HK-2 (cell line): Measurements from ENCODE around the gene UBE2B.
"Not testable (repeated sequence)": the region's sequence is repeated elsewhere in the genome, so short reads cannot be mapped to it uniquely, and the experiment has no call there.

Source experiments
- DNase-seq: peaks from one replicate; pipeline ENCODE4 v3.0.0-alpha.2; 2018; ENCODE audit not compliant: unreplicated experiment

UBE2B gene

DNA sequence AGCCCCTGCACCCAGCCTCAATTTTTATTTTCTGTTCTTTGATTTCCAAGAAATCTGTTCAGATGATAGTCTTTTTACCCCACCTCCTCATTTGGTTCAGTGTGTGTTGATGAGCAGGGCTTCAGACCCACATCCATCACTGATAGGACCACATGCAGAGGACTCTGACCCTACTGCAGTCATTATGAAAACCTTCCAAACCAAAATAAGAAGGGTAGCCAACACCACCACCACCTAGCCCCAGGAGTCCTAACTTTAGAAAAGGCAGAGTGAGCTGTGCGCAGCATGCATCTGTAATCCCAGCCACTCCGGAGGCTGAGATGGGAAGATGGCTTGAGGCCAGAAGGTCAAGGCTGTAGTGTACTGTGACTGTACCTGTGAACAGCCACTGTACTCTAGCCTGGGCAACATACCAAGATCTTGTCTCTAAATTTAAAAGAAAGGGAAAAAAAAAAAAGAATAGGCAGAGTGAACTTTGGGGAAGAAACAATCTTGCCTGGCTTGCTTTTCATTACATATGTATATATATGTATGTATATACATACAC, 27.3 kb downstream of the UBE2B start:
- DNase-seq, result no peak

- DNase-seq, result no peak
Measured at GRCh38 chr5:134403951-134404350, 32.6 kb downstream of the UBE2B start.

GRCh38 chr5:134406390-134406789, 35.0 kb downstream of the UBE2B start:
- DNase-seq, result no peak

DNA sequence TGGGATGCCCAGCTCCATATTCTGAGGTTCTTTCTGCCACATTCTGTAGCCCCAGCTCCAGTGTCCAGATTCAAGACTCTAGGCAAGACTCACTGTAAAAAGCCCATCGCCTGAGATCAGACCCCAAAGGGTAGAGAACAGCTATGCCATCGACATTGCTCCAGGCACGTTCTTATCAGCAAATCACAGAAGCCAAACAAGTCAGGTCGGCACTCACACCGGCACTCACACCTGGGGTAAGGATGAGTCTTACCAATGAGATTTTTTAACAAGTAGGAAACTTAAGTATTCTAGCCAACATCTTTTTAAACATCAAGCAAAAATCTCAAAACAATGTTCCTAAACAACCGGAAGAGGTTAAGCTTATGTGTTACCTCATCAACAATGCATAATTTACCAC, 38.0 kb downstream of the UBE2B start:
- no peak for DNase-seq

GRCh38 chr5:134410822-134411221, 39.5 kb downstream of the UBE2B start:
- DNase-seq, result no peak

GRCh38 chr5:134411228-134411545, 39.8 kb downstream of the UBE2B start:
- DNase-seq, result no peak

- peak; percentile 86 for DNase-seq
Measured at GRCh38 chr5:134411546-134412266, 40.3 kb downstream of the UBE2B start, which contains the start of gene CDKN2AIPNL. Gene CDKN2AIPNL, minus strand, starts transcription at chr5:134411881. Its CDS starts 27 bp downstream, at chr5:134411854.

- no peak for DNase-seq
Measured at GRCh38 chr5:134413046-134413445, 41.7 kb downstream of the UBE2B start.

DNA sequence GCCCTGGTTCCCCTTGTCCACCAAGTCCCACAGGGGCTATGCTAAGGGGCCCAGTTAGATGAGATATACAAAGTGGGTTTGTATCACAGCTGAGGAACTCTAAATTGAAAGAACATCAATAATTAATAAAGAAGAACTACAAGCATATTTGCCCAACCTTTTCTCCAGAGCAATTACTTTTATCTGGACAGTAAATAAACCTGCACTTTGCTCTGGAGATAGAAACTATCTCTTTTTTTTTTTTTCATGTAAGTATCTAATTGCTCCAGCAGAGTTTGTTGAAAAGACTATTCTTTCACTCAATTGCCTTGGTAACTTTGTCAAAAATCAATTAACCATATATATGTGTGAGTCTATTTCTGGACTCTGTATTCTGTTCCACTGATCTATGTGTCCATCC, 46.3 kb downstream of the UBE2B start:
- DNase-seq, result no peak

DNA sequence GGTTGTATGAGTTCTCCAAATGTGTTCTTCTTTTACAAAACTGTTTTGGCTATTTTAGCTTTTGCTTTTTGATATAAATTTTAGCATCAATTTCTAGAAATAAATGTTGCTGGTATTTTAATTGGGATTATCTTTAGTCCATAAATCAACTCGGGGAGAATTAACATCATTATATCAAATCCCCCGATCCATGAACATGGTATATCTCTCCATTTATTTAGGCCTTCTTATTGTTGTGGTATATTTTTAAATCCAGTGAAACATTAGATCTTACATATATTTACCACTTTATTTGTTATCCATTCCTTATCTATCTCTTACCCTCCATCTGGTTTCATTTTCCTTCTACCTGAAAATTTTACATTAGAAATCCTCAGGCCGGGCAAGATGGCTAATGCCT, 47.6 kb downstream of the UBE2B start:
- no peak for DNase-seq

- DNase-seq, result no peak
Measured at GRCh38 chr5:134420343-134420742, 49.0 kb downstream of the UBE2B start.

DNA sequence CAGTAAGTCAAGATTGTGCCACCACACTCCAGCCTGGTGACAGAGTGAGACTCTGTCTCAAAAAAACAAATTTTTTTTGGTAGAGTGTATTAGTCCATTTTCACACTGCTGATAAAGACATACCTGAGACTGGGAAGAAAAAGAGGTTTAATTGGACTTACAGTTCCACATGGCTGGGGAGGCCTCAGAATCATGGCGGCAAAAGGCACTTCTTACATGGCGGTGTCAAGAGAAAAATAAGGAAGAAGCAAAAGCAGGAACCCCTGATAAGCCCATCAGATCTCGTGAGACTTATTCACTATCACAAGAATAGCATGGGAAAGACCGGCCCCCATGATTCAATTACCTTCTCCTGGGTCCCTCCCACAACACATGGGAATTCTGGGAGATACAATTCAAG, 49.7 kb downstream of the UBE2B start:
- not testable (repeated sequence) for DNase-seq

DNA sequence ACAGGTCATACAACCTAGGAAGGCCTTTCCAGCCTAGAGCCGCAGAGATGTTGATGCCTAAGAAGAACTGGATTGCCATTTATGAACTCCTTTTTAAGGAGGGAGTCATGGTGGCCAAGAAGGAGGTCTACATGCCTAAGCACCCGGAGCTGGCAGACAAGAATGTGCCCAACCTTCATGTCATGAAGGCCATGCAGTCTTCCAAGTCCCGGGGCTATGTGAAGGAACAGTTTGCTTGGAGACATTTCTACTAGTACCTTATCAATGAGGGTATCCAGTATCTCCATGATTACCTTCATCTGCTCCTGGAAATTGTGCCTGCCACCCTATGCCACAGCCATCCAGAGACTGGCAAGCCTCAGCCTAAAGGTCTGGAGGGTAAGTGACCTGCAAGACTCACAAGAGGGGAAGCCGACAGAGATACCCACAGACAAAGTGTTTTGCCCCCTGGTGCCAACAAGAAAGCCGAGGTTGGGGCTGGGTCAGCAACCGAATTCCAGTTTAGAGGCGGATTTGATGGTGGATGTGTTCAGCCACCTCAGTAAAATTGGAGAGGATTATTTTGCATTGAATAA, 51.5 kb downstream of the UBE2B start:
- DNase-seq, result no peak

GRCh38 chr5:134423376-134423775, 52.0 kb downstream of the UBE2B start:
- DNase-seq, result no peak

DNA sequence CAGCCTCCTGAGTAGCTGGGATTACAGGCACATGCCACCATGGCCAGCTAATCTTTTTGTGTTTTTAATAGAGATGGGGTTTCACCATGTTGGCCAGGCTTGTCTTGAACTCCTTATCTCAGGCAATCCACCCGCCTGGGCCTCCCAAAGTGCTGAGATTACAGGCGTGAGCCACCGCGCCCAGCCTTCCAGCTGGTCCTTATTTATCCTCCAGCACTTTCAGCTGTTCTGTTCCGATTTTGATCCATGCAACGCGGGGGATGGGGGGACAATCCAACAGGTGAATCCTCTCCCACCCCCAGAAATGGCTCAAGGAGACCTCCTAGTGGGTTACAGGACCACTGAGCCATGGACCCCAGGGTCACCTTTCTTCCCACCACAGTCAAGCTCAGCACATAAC, 55.0 kb downstream of the UBE2B start:
- no peak for DNase-seq

DNA sequence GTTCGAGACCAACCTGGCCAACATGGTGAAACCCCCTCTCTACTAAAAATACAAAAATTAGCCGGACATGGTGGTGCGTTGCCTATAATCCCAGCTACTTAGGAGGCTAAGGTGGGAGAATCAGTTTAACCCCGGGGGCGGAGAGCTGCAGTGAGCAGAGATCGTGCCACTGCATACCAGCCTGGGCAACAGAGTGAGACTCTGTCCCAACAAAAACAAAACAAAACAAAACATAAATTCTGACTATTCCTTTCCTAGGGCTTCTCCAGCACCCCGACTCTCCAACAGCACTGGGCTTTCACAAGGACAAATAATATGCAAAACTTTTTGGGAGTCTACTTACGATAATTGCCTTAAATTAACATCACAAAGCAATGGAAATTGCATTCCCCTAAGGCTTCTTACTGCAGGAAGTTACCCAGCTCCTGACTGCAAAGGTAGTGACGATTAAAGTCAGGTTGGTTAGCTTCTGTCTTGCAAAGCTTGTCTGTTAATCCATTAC, 56.2 kb downstream of the UBE2B start:
- no peak for DNase-seq

- DNase-seq, result no peak
Measured at GRCh38 chr5:134430001-134430569, 58.7 kb downstream of the UBE2B start.

- DNase-seq, result no peak
Measured at GRCh38 chr5:134432174-134432573, 60.8 kb downstream of the UBE2B start.

- no peak for DNase-seq
Measured at GRCh38 chr5:134432677-134433359, 61.4 kb downstream of the UBE2B start.

DNA sequence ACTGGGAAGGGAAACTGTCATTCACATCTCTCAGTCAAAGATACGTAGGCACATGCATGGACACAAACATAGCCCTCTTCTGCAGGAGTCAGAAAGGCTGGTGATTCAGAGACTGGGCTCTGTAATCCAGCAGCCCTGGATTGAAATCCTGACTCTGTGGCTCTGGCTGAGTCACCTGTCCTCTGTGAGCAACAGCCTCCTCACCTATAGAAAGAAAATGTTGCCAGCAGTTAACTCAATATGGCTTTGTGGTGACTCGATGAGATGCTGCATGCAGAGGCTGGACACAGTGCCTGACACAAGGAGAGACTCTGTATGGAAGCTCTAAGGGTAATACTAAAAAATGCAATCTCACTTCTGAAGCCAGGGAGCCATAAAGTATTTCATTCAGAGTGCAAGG, 64.2 kb downstream of the UBE2B start:
- DNase-seq, result peak; percentile 34

DNA sequence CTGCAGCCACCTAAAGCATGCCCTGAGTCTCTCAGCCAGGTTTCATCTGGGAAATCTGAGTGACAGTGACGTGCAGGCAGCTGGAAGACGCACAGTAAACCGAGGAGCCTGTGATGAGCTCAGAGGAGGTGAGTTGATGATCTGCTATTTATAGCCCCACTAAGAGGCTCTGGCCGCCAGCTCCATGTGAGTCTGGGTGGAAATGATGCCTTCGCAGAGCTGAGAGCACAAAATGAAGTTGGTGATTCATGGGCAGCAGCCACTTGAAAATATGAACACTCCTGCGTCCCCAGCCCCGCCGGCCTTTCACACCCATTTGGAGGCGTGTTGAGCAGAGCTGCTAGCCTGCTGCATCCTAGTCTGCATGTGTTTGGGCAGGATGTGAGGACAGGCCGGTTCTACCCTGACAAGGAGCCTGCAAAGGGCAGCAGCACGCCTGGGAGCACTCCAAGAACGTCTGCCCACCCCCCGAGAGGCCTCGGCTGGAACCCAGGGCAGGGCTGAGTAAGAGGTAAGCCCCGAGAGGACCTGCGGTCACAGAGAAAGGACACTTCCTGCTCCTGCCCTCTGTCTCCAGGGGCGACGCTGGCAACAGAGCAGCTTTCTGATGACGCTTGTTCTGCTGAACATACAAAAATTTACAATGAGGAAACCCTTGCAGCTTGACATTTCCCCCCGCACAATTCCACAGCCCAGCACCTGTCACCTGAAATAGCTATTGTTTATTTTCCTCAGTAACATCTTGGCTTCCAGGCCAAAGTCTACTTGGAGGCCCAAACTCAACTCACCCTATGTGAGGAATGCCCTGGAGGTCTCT, 65.4 kb downstream of the UBE2B start:
- peak; percentile 76 for DNase-seq
